Body of pancreas (tissue), 4 donors: Measurements from ENCODE around the gene ZNF644. TPM values are rescaled to one million over a fixed set of nuclear protein-coding genes. Genes with fewer than 3 reads are reported as not detected.

Source experiments
- ATAC-seq: fragments of 150-250 bp; one replicate; pipeline ENCODE4 v1.9.1; 2016
- DNase-seq, 4 donors: peaks; one replicate each; pipeline ENCODE4 v3.0.0-alpha.2; 2019
- H3K27ac ChIP-seq, 4 donors: fragments of 200-600 bp; sonication (generic); 1 replicate in 3 of 4; 2 replicates in 1 of 4; pipeline versions ENCODE4 v1.5.1 to v1.6.1; 2016 to 2019; ENCODE audit warnings: mild to moderate bottlenecking in 1 of 4, mixed read lengths in 1 of 4, moderate library complexity in 1 of 4
- H3K27me3 ChIP-seq, 2 donors: fragments of 200-600 bp; sonication (generic); one replicate each; pipeline ENCODE4 v1.6.0; 2016; ENCODE audit warnings: mild to moderate bottlenecking in 1 of 2
- H3K36me3 ChIP-seq, 2 donors: fragments of 200-600 bp; sonication (generic); replicated peaks in 1 of 2; 2 replicates each; pipeline ENCODE4 v1.5.1; 2016; ENCODE audit warnings: low read depth in 2 of 2; ENCODE audit not compliant: insufficient read depth in 1 of 2
- H3K4me1 ChIP-seq: fragments of 200-600 bp; sonication (generic); one replicate; pipeline ENCODE4 v1.6.0; 2016
- H3K4me3 ChIP-seq, 2 donors: fragments of 200-600 bp; sonication (generic); 1 replicate in 1 of 2; 2 replicates in 1 of 2; pipeline ENCODE4 v1.5.1; 2016 to 2019
- H3K9me3 ChIP-seq, 3 donors: fragments of 200-600 bp; sonication (generic); 1 replicate in 2 of 3; 2 replicates in 1 of 3; pipeline ENCODE4 v1.5.1; 2016
- POLR2A ChIP-seq, 3 donors: fragments of 450-650 bp; IDR thresholded peaks; one replicate each; pipeline ENCODE4 v1.6.1; 2016; ENCODE audit warnings: antibody characterized with exemption in 3 of 3, mild to moderate bottlenecking in 2 of 3
- WGBS, 2 donors: methylation state at CpG; one replicate each; pipeline ENCODE4 v1.1.5; 2017; 5-methylcytosine and 5-hydroxymethylcytosine counted together
- intact Hi-C: fragments of 100-400 bp; cut with DNase I; formaldehyde crosslinking; loops from one replicate; pipeline ENCODE4 v1.15.1; 2023
- total RNA-seq, 2 donors: library from RNA; depleted of rRNA; stranded (reverse); fragments of >200 nt; gene quantifications; one replicate each; pipeline ENCODE4 v1.1.0, GENCODE V29; 2016
- TF ChIP-seq, protein P1 (sequence below), 7 experiments: fragments of 450-650 bp in 4 of 7; fragments of 200-600 bp in 3 of 7; sonication (generic) in 3 of 7; IDR thresholded peaks; one replicate each; pipeline ENCODE4 v1.5.1; 2016 to 2019; ENCODE audit warnings: antibody characterized with exemption in 7 of 7

ZNF644 gene
- total RNA-seq, 2 donors from 2014 or later, result 41.0 to 47.1 TPM

- TF ChIP-seq, protein P1, sequence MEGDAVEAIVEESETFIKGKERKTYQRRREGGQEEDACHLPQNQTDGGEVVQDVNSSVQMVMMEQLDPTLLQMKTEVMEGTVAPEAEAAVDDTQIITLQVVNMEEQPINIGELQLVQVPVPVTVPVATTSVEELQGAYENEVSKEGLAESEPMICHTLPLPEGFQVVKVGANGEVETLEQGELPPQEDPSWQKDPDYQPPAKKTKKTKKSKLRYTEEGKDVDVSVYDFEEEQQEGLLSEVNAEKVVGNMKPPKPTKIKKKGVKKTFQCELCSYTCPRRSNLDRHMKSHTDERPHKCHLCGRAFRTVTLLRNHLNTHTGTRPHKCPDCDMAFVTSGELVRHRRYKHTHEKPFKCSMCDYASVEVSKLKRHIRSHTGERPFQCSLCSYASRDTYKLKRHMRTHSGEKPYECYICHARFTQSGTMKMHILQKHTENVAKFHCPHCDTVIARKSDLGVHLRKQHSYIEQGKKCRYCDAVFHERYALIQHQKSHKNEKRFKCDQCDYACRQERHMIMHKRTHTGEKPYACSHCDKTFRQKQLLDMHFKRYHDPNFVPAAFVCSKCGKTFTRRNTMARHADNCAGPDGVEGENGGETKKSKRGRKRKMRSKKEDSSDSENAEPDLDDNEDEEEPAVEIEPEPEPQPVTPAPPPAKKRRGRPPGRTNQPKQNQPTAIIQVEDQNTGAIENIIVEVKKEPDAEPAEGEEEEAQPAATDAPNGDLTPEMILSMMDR (IDR thresholded peaks at IDR 0.05), result no peak
- no peak for TF ChIP-seq POLR2A (IDR thresholded peaks at IDR 0.05)
- no peak for ATAC-seq
- no peak for DNase-seq
- H3K4me1 ChIP-seq, result peaks cover 31% of the 10 kb centered on the region
- 55 to 89% methylated on average over 1 of the region's 1 CpG for WGBS, 2 donors
- H3K27ac ChIP-seq, result no peak overlapping the region
- no peaks in the 10 kb centered on the region for H3K27me3 ChIP-seq
- H3K36me3 ChIP-seq, result no peaks in the 10 kb centered on the region
- H3K4me3 ChIP-seq, result no peak overlapping the region
- intact Hi-C loops, result no loop called here
- no peaks in the 10 kb centered on the region for H3K9me3 ChIP-seq
Measured at GRCh38 chr1:90925928-90926869, 95.6 kb downstream of the ZNF644 start.

DNA sequence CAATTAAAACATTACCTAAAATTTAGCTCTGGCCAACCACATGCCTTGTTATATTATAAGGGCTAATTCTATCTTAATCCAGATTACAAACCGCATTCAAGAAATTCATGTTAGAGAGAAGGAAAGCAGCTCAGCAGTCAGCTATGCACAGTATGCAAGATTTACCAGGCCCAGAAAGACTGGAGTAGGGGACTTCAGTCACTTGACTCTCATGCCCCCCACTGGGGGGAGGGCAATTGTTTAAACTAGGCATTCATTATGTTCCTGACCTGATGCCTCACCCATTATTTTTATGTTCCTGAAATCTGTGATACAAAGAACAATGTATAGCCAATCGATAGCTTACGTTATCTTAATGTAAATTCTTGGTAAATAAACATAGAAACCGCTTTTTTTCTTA, 96.9 kb downstream of the ZNF644 start:
- peaks cover 39% of the 10 kb centered on the region for H3K4me1 ChIP-seq
- intact Hi-C loops, result no loop called here
- WGBS, 2 donors, result 83 to 91% methylated on average over 4 of the region's 4 CpGs
- no peak for TF ChIP-seq POLR2A (IDR thresholded peaks at IDR 0.05)
- TF ChIP-seq, protein P1 (IDR thresholded peaks at IDR 0.05), result no peak
- H3K27ac ChIP-seq, result no peak overlapping the region
- H3K4me3 ChIP-seq, result no peak overlapping the region
- no peak for DNase-seq
- no peak for ATAC-seq
- H3K36me3 ChIP-seq, result no peaks in the 10 kb centered on the region
- no peaks in the 10 kb centered on the region for H3K9me3 ChIP-seq
- H3K27me3 ChIP-seq, result no peaks in the 10 kb centered on the region

GRCh38 chr1:90922996-90923395, 98.8 kb downstream of the ZNF644 start:
- no peaks in the 10 kb centered on the region for H3K36me3 ChIP-seq
- intact Hi-C loops, result no loop called here
- no peak for DNase-seq
- H3K9me3 ChIP-seq, result no peaks in the 10 kb centered on the region
- WGBS, 2 donors, result 51 to 54% methylated on average over 2 of the region's 2 CpGs
- peaks cover 44% of the 10 kb centered on the region for H3K4me1 ChIP-seq
- ATAC-seq, result no peak
- H3K27ac ChIP-seq, result no peak overlapping the region
- H3K4me3 ChIP-seq, result no peak overlapping the region
- no peaks in the 10 kb centered on the region for H3K27me3 ChIP-seq
- TF ChIP-seq, protein P1 (IDR thresholded peaks at IDR 0.05), result no peak
- no peak for TF ChIP-seq POLR2A (IDR thresholded peaks at IDR 0.05)

GRCh38 chr1:90922202-90922601, 99.6 kb downstream of the ZNF644 start:
- H3K27me3 ChIP-seq, result no peaks in the 10 kb centered on the region
- DNase-seq (no peak), ATAC-seq (no peak)
- WGBS, 2 donors, result 81 to 84% methylated on average over 3 of the region's 3 CpGs
- peaks cover 44% of the 10 kb centered on the region for H3K4me1 ChIP-seq
- H3K27ac ChIP-seq, result no peak overlapping the region
- H3K36me3 ChIP-seq, result no peaks in the 10 kb centered on the region
- H3K9me3 ChIP-seq, result no peaks in the 10 kb centered on the region
- TF ChIP-seq POLR2A (IDR thresholded peaks at IDR 0.05), result no peak
- TF ChIP-seq, protein P1 (IDR thresholded peaks at IDR 0.05), result no peak
- H3K4me3 ChIP-seq, result no peak overlapping the region
- intact Hi-C loops, result no loop called here
